SU-DHL-6 (cell line): ENCODE results near the gene GOLGA8G.
"Not testable (repeated sequence)": the region's sequence is repeated elsewhere in the genome, so short reads cannot be mapped to it uniquely, and the experiment has no call there.

Source experiments
- CTCF ChIP-seq: fragments of 200-600 bp; sonication (generic); IDR thresholded peaks from one replicate; pipeline ENCODE4 v1.5.1; 2017; ENCODE audit warnings: antibody characterized with exemption, mild to moderate bottlenecking, low read length, moderate library complexity; ENCODE audit not compliant: insufficient read depth, poor library complexity, severe bottlenecking
- EZH2phosphoT487 ChIP-seq: fragments of 200-600 bp; sonication (generic), shearing (Covaris generic); conservative IDR thresholded peaks from 2 replicates; pipeline ENCODE4 v1.6.1; 2018; ENCODE audit warnings: mild to moderate bottlenecking, antibody characterized with exemption, low read length, moderate library complexity, mixed read lengths

- TF ChIP-seq CTCF, EZH2phosphoT487: not testable (repeated sequence)
Observed at GRCh38 chr15:28515208-28515607, 17.6 kb downstream of the GOLGA8G start.
